Endothelial cell (in vitro differentiated cells): ENCODE results near the gene TXNL4B. TPM values are rescaled to one million over a fixed set of nuclear protein-coding genes. Genes with fewer than 3 reads are reported as not detected.

Experiments used
- DNase-seq: peaks from one replicate; pipeline ENCODE4 v3.0.0; 2021; ENCODE audit warnings: low spot score
- H3K27ac Mint-ChIP-seq: one replicate; pipeline ENCODE4 v1.8.0; 2021; ENCODE audit warnings: mixed read lengths, inconsistent platforms; ENCODE audit not compliant: unreplicated experiment
- H3K27me3 Mint-ChIP-seq: one replicate; pipeline ENCODE4 v1.8.0; 2021; ENCODE audit warnings: mild to moderate bottlenecking, moderate library complexity, mixed read lengths, inconsistent platforms; ENCODE audit not compliant: unreplicated experiment
- H3K36me3 Mint-ChIP-seq: one replicate; pipeline ENCODE4 v1.8.0; 2021; ENCODE audit warnings: mild to moderate bottlenecking, low read depth, mixed read lengths, inconsistent platforms; ENCODE audit not compliant: unreplicated experiment
- H3K4me1 Mint-ChIP-seq: one replicate; pipeline ENCODE4 v1.8.0; 2021; ENCODE audit warnings: mild to moderate bottlenecking, mixed read lengths, inconsistent platforms; ENCODE audit not compliant: unreplicated experiment
- H3K4me3 Mint-ChIP-seq: one replicate; pipeline ENCODE4 v1.8.0; 2021; ENCODE audit warnings: mild to moderate bottlenecking, mixed read lengths, inconsistent platforms; ENCODE audit not compliant: unreplicated experiment
- H3K9me3 Mint-ChIP-seq: one replicate; pipeline ENCODE4 v1.8.0; 2021; ENCODE audit warnings: mixed read lengths, inconsistent platforms; ENCODE audit not compliant: unreplicated experiment
- total RNA-seq: library from RNA; stranded (reverse); fragmentation: NEBNext Ultra II Directional; extraction: Animal tissue kit (Norgen Biotek cat#: 25700); gene quantifications from one replicate; pipeline ENCODE4 v1.2.1, GENCODE V29; 2021; ENCODE audit not compliant: unreplicated experiment
- TF ChIP-seq, protein P1 (sequence below): fragments of 200-600 bp; sonication (generic); IDR thresholded peaks from one replicate; pipeline ENCODE4 v1.5.0; 2021; ENCODE audit warnings: antibody characterized with exemption; ENCODE audit not compliant: unreplicated experiment

TXNL4B gene
- total RNA-seq, 1 donor from 2014 or later, result 10.9 TPM

DNA sequence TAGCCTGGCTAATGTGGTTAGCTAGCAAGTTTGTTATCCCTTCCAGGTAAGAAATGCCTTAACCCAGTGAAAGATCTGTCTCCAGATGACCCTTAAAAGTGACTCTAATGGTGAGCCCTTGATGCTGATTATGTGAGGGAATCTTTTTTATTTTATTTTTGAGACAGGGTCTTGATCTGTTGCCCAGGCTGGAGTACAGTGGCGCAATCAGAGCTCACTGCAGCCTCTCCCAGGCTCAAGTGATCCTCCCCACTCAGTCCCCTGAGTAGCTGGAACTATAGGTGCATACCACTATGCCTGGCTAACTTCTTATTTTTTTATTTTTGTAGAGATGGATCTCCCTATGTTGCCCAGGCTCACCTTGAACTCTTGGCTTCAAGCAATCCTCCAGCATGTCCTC, 49.9 kb downstream of the TXNL4B start:
- Mint-ChIP-seq H3K27me3 (peaks cover 4% of the 10 kb centered on the region), H3K27ac (no peak overlapping the region), H3K4me3 (no peak overlapping the region), H3K4me1 (peaks cover 6% of the 10 kb centered on the region), H3K9me3 (no peaks in the 10 kb centered on the region), H3K36me3 (no peaks in the 10 kb centered on the region)
- no peak for DNase-seq
- TF ChIP-seq, protein P1, sequence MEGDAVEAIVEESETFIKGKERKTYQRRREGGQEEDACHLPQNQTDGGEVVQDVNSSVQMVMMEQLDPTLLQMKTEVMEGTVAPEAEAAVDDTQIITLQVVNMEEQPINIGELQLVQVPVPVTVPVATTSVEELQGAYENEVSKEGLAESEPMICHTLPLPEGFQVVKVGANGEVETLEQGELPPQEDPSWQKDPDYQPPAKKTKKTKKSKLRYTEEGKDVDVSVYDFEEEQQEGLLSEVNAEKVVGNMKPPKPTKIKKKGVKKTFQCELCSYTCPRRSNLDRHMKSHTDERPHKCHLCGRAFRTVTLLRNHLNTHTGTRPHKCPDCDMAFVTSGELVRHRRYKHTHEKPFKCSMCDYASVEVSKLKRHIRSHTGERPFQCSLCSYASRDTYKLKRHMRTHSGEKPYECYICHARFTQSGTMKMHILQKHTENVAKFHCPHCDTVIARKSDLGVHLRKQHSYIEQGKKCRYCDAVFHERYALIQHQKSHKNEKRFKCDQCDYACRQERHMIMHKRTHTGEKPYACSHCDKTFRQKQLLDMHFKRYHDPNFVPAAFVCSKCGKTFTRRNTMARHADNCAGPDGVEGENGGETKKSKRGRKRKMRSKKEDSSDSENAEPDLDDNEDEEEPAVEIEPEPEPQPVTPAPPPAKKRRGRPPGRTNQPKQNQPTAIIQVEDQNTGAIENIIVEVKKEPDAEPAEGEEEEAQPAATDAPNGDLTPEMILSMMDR, result no peak

DNA sequence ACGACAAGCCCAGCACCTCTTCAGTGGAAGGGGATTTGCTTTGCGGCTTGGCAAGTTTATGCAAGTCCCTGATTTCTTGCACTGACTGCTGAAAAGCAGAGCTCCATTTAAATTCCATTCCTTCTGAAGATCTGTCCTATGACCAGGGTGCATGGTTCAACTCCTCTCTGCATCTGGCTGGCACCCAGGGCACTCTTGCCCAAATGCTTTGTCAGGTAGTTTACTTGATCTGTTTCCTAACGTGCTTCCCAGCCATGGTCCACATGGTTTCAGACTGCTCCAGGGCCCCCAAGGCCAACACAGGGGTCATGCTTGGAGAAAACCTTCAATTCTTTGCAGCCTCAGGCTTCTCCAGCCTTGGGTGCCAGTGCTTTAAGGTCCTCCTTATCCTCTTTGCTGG, 50.4 kb downstream of the TXNL4B start:
- DNase-seq, result no peak
- H3K9me3 Mint-ChIP-seq, result no peaks in the 10 kb centered on the region
- H3K4me1 Mint-ChIP-seq, result peaks cover 6% of the 10 kb centered on the region
- peaks cover 4% of the 10 kb centered on the region for H3K27me3 Mint-ChIP-seq
- H3K27ac Mint-ChIP-seq, result no peak overlapping the region
- no peak overlapping the region for H3K4me3 Mint-ChIP-seq
- no peaks in the 10 kb centered on the region for H3K36me3 Mint-ChIP-seq
- TF ChIP-seq, protein P1, result no peak

DNA sequence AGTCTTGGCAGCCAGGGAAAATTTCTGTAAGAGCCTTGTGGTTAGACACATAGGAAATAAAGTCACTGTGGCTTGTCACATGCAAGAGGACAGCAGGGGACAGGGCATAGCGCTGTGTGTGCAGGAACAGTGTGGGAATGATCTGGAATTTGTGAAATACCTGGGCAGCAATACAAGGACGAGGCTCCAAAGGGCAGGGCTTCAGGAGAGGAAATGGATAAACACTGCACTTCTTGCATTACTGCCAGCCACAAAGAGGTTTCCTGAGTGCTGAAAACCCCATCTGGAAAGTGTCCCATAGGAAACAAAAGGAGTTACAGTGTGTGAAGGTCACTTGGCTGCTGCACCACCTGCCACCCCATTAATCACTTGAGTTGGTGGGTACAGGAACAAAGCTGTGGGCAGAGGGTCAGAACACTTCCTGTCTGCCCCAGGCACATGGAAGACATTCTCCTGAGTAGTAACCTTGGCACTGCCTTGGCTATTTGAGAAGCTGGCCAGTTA, 51.2 kb downstream of the TXNL4B start:
- Mint-ChIP-seq H3K9me3 (no peaks in the 10 kb centered on the region), H3K27me3 (peaks cover 4% of the 10 kb centered on the region), H3K4me3 (no peak overlapping the region), H3K4me1 (peaks cover 6% of the 10 kb centered on the region), H3K27ac (no peak overlapping the region), H3K36me3 (no peaks in the 10 kb centered on the region)
- TF ChIP-seq, protein P1, result no peak
- no peak for DNase-seq

DNA sequence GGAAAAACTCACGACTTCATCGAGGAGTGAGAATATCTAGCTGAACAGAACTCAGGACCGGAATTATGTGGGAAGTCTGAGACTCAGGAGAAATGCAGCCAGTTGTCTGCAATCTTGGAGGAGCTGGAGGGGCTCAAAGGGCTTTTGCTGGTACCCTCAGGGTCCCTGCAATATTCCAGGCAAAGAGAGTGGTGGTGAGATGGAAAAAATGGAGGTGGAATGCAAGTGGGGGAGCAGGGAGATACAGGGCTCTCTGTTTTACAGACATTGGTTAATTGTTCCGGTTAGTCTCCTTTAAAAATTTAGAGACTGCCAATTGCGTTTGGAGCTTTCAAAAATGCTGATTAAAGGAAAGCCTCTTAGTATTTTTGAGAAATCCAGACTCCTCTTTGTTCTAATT, 57.3 kb downstream of the TXNL4B start:
- no peaks in the 10 kb centered on the region for H3K9me3 Mint-ChIP-seq
- H3K4me3 Mint-ChIP-seq, result no peak overlapping the region
- H3K4me1 Mint-ChIP-seq, result no peaks in the 10 kb centered on the region
- H3K36me3 Mint-ChIP-seq, result no peaks in the 10 kb centered on the region
- no peak for DNase-seq
- H3K27ac Mint-ChIP-seq, result no peak overlapping the region
- TF ChIP-seq, protein P1, result no peak
- H3K27me3 Mint-ChIP-seq, result no peaks in the 10 kb centered on the region

Other genes starting within 250 kb of the TXNL4B start
- gene ATXN1L, start 247.6 kb downstream of the TXNL4B start, total RNA-seq, result 34.4 TPM
- 17.7 TPM for gene ZNF821, start 209.4 kb downstream of the TXNL4B start, total RNA-seq
- gene IST1, start 198.1 kb downstream of the TXNL4B start, total RNA-seq, result 247 TPM
- not detected for gene PKD1L3, start 93.2 kb downstream of the TXNL4B start, total RNA-seq
- gene DHODH, start 84.9 kb downstream of the TXNL4B start, total RNA-seq, result 4.7 TPM
- gene HP, start 39.1 kb downstream of the TXNL4B start, total RNA-seq, result not detected
- 0.97 TPM for gene HPR, start 30.4 kb downstream of the TXNL4B start, total RNA-seq
- 84.6 TPM for gene DHX38, start 227 bp upstream of the TXNL4B start, total RNA-seq
- gene PMFBP1, start 78.5 kb upstream of the TXNL4B start, total RNA-seq, result 0.38 TPM